CD4-positive, alpha-beta T cell treated with Interleukin-12 subunit alpha and Interleukin-12 subunit beta, for 1 hour (primary cell): ENCODE results near the gene FZR1.
A peak's percentile ranks its signal among the peaks of the same experiment; 100 is the strongest.

Experiments used
- DNase-seq: peaks from one replicate; pipeline ENCODE4 v3.0.0-alpha.2; 2020

FZR1 gene

DNA sequence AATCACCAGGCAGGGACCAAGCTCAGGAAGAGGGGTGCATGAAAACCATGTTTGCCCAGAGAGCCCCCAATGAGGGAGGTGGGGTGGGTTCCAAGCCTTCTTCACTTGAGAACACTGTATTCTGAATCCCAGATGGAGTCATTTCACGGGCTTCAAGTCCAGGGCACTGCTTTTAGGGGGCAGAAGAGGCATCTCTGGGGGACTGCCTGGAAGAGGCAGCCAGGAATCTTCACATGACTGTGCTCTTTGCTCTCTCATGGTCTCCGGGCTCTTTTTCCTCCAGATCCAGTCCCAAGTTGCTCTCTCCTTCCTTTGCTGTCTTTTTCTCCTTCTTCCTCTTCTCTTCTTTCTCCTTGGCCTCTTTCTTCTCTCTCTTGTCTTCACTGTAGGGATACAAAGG is 31.5 kb upstream of the FZR1 start:
- no peak for DNase-seq

- no peak for DNase-seq
Measured at GRCh38 chr19:3475449-3475848, 30.7 kb upstream of the FZR1 start.

- no peak for DNase-seq
Measured at GRCh38 chr19:3476830-3477229, 29.3 kb upstream of the FZR1 start.

DNA sequence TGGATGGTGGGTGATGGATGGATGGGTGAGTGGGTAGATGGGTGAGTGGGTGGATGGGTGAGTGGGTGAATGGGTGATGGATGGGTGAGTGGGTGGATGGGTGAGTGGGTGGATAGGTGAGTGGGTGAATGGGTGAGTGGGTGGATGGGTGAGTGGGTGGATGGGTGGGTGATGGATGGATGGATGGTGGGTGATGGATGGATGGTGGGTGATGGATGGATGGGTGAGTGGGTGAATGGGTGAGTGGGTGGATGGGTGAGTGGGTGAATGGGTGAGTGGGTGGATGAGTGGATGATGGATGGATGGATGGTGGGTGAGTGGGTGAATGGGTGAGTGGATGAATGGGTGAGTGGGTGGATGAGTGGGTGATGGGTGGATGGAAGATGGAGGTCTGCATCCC is 28.6 kb upstream of the FZR1 start:
- DNase-seq = no peak

- no peak for DNase-seq
Measured at GRCh38 chr19:3477951-3478350, 28.2 kb upstream of the FZR1 start.

DNA sequence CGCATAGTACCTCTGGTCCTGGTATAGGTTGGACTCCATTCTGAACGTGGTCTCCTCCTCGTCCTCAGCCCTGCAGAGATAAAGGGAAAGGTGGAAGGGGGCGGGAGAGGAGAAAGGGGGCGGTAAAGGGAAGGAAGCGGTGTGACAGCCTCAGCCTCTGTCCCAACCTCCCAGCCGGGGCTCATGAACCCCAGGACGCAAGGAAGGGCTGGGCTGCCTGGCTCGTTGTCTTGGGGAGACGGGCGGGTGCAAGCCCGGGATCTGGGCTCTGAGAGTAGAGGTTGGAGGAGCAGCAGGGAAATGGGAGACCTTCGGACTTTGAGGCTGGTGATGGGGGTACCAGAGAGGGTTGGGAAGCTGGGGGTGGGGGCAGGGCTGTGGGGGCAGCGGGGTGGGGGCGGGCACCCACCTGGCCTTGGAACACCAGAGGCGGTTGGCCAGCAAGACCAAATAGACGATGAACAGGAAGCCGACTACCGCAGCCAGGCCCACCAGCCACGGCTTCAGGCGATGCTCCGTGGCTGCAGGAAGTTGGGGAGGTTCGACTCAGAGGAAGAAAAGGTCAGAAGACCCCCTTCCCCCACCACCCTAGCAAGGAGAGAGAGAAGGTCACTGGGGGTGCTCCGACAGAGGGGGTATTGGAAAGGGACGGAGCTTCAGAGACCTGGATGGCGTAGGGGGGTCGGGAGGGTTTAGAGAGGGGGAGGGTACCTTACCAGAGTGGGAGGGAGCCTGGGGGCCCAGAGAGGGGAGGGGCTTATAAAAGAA is 27.5 kb upstream of the FZR1 start:
- DNase-seq = no peak

DNA sequence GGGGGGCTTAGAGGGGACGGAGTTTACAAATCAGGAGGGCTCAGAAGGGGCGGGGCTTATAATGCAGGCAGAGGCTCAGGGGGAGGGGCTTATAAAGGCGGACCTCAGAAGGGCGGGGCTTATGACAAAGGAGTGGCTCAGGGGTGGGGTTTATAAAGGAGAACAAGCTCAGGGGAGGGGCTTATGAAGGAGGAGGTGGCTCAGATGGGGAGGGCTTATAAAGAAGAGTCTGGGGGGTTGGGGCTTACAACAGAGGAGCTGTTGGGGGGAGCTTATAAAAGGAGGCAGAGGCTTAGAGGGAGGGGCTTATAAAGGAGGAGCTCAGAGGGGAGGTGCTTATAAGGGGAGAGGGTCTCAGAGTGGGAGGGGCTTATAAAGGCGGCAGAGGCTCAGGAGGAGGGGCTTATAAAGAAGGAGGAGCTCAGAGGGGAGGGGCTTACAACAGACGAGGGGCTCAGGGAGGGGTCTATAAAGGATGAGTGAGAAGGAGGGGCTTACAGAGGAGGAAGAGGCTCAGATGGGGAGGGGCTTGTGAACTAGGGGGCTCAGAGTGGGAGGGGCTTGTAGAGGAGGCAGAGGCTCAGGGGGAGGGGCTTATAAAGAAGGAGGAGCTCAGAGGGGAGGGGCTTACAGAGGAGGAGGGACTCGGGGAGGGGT is 26.8 kb upstream of the FZR1 start:
- peak; percentile 71 for DNase-seq

DNA sequence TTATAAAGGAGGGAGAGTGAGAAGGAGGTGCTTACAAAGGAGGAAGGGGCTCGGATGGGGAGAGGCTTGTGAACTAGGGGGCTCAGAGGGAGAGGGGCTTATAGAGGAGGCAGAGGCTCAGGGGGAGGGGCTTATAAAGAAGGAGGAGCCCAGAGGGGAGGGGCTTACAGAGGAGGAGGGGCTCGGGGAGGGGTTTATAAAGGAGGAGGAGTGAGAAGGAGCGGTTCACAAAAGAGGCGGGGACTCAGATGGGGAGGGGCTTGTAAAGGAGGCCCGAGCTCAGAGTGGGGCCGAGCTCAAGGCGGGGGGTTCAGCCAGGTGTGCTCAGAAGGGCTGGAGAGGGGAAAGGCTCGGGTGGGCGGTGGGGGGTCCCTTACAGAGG is 26.3 kb upstream of the FZR1 start:
- DNase-seq = peak; percentile 35

DNA sequence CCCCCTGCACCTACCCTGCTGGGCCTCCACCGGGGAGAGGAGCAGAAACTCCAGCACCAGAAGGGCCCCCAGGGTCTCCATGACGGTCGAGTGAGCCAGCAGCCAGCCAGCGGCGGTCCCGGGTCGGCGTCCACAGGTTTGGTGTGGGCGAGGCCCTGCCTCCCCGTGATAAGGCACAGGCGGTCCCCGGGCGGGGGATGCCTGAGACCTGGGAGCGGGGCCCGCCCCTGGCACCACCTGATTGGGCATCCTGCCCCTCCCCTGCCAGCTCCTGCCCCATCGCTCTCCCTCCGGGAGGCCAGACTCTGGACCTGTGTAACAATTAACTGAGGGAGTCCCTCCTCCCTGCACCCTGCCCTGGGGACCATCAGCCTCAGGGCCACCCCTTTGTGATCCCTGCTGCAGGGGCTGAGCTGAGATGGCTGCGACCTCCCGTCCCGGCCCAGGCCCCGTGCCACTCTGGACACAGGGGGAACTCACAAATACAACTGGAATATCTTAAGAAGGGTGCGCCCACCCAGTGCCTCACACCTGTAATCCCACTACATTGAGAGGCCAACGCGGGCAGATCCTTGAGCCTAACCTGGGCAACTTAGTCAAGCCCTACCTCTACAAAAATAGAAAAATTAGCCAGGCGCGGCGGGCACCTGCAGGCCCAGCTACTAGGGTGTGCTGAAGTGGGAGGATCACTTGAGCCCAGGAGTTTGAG is 25.6 kb upstream of the FZR1 start, which contains the start of gene SMIM24:
SMIM24 (minus strand) TSS at position 143 of the 709 bp plus-strand sequence; CDS start at position 81, 62 bp downstream.
- no peak for DNase-seq

GRCh38 chr19:3481241-3482090 is 24.6 kb upstream of the FZR1 start:
- no peak for DNase-seq

GRCh38 chr19:3482507-3483225 is 23.4 kb upstream of the FZR1 start:
- DNase-seq = no peak

- DNase-seq = no peak
Measured at GRCh38 chr19:3483226-3483628, 22.9 kb upstream of the FZR1 start, which contains the start of gene SMIM44. SMIM44 (minus strand) TSS chr19:3483441; CDS start chr19:3483403, 38 bp downstream.

DNA sequence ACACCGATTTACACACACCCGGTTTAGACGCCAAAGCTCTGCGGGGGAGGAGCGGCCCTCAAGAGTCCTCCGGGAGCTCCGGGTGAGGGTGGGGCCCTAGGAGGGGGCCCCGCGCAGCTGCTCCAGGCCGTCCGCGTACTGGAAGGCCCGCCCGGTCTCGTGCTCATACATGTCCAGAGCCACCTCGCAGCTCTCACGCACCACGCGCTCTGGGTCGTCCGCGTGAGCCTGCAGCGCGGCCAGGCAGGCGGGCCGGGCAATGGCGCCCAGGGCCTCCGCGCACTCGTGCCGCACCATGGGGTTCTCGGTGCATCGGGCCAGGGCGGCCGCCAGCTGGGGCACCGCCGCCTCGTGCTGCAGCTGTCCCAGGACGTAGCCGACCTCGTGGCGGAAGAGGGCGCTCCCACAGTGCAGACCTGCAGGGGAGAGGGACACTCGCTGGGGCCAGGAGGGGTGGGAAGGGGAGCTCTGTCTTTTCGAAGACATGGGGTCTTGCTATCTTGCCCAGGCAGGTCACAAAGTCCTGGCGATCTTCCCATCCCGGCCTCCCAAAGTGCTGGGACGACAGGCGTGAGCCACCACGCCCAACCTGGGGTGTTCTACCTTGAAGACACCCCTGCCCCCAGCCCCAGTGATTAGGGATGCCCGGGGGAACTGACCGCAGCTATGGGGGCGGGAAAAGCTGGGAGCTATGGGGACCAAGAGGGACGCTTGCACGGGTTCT is 14.6 kb upstream of the FZR1 start:
- no peak for DNase-seq

GRCh38 chr19:3492131-3492839 is 13.8 kb upstream of the FZR1 start:
- DNase-seq = no peak

GRCh38 chr19:3492919-3493318 is 13.2 kb upstream of the FZR1 start:
- no peak for DNase-seq

DNA sequence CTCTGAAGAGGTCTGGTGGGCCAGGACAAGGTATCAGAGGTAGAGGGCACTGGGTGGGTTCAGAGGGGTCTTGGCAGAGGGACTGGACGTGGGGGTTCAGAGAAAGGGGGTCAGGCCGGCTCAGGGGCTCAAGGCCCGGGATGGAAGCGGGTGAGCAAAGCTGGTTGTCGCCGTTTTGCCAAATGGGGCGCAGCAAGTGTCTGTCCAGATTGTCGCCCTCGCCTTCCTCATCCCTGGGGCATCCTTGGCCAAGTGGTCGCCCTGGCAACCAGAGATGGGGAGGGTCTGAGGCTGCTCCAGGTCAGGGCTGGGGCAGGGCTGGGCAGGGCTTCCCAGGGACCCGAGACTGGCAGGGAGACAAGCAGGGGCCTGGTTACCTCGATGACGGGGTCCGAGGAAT is 12.5 kb upstream of the FZR1 start:
- no peak for DNase-seq

GRCh38 chr19:3494051-3494450 is 12.1 kb upstream of the FZR1 start:
- peak; percentile 35 for DNase-seq

GRCh38 chr19:3494559-3494958 is 11.6 kb upstream of the FZR1 start:
- DNase-seq = peak; percentile 60

DNA sequence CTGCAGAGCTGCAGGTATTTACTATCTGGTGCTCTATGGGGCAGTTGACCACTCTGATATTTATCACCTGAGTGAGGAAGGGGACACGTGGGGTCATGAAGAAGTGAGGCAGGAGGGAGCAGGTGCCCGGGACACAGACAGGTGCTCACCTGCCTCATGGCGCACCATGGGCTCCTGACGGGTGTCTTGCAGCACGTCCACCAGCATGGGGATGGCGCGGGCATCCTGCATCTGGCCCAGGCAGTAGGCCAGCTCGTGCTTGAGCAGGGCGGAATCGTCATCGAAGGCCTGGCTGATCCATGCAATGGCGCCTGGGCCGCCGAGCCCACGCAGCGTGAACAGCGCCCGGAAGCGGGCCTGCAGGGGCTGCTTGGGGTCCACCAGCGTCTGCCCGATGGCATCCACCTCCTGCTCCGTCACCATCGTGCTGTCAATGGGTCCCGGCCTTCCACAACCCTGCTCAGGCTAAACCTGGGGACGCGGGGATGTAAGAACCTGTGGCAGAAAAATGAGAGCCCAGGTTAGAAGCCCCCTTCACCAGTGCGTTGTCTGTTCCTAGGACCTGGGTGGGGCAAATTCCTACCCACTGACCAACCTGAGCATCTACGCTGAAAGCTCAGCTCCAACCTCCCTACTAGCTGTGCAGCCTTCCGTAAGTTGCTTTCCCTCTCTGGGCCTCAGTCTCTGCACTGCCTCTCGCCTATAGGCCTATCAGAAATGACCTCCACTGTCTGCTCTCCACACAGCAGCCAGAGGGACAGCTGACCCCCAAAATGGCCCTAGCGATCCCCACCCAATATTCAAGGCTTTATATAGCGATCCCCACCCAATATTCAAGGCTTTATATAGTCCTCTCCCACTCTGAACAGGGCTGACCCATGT is 9.5 kb upstream of the FZR1 start:
- no peak for DNase-seq
